SKM-1 (cell line): Measurements from ENCODE around the gene FAIM2.

Experiments
- DNase-seq: peaks from one replicate; lab custom pipeline; 2025; ENCODE audit not compliant: unreplicated experiment; lab: John Stamatoyannopoulos, UW

FAIM2 gene

GRCh38 chr12:49939707-49940106, 36.0 kb upstream of the FAIM2 start:
- DNase-seq: no peak

GRCh38 chr12:49939307-49939706, 35.6 kb upstream of the FAIM2 start:
- DNase-seq: no peak

- no peak for DNase-seq
Observed at GRCh38 chr12:49937639-49938300, 34.1 kb upstream of the FAIM2 start.

- DNase-seq: no peak
Observed at GRCh38 chr12:49936925-49937324, 33.2 kb upstream of the FAIM2 start.

- DNase-seq: no peak
Observed at GRCh38 chr12:49934505-49934904, 30.8 kb upstream of the FAIM2 start.

- no peak for DNase-seq
Observed at GRCh38 chr12:49933796-49934195, 30.1 kb upstream of the FAIM2 start.

- no peak for DNase-seq
Observed at GRCh38 chr12:49932533-49933130, 28.9 kb upstream of the FAIM2 start.

- no peak for DNase-seq
Observed at GRCh38 chr12:49932023-49932422, 28.3 kb upstream of the FAIM2 start.

GRCh38 chr12:49930515-49931288, 27.0 kb upstream of the FAIM2 start:
- no peak for DNase-seq

- DNase-seq: no peak
Observed at GRCh38 chr12:49929581-49929980, 25.9 kb upstream of the FAIM2 start.

GRCh38 chr12:49928471-49928870, 24.8 kb upstream of the FAIM2 start:
- DNase-seq: no peak

GRCh38 chr12:49925433-49926204, 21.9 kb upstream of the FAIM2 start:
- DNase-seq: no peak

- DNase-seq: no peak
Observed at GRCh38 chr12:49924628-49925246, 21.0 kb upstream of the FAIM2 start.

- DNase-seq: no peak
Observed at GRCh38 chr12:49923880-49924556, 20.3 kb upstream of the FAIM2 start.

GRCh38 chr12:49923035-49923644, 19.4 kb upstream of the FAIM2 start:
- DNase-seq: no peak

- no peak for DNase-seq
Observed at GRCh38 chr12:49922349-49923034, 18.8 kb upstream of the FAIM2 start.

- no peak for DNase-seq
Observed at GRCh38 chr12:49921936-49922335, 18.2 kb upstream of the FAIM2 start.

- no peak for DNase-seq
Observed at GRCh38 chr12:49921299-49921698, 17.6 kb upstream of the FAIM2 start.

- DNase-seq: no peak
Observed at GRCh38 chr12:49920915-49921286, 17.2 kb upstream of the FAIM2 start.
